OCI-LY7 (cell line): ENCODE data around the gene BZW2. TPM values are rescaled to one million over a fixed set of nuclear protein-coding genes. Genes with fewer than 3 reads are reported as not detected.

ENCODE experiments used
- BruUV-seq: library from RNA; stranded (reverse); fragments of 400-500 nt; replicated peaks from 2 replicates; lab custom pipeline; 2021; lab: Mats Ljungman, UMichigan
- CTCF ChIA-PET: fragments of 300-600 bp; sonication (Branson Sonifier 250); formaldehyde crosslinking; loops from one replicate; lab custom pipeline; 2022; ENCODE audit warnings: antibody characterized with exemption; ENCODE audit not compliant: unreplicated experiment; lab: Charles Lee
- POLR2A ChIA-PET: fragments of 300-600 bp; sonication (Branson Sonifier 250); formaldehyde crosslinking; loops from one replicate; lab custom pipeline; 2022; ENCODE audit warnings: antibody characterized with exemption; lab: Charles Lee
- DNase-seq: peaks from one replicate; pipeline ENCODE4 v3.0.0-alpha.2; 2015; ENCODE audit warnings: low spot score
- H2AFZ ChIP-seq: fragments of 200-600 bp; sonication (generic), shearing (Covaris generic); 2 replicates; pipeline ENCODE4 v1.6.1; 2014; ENCODE audit warnings: mild to moderate bottlenecking, antibody characterized with exemption, low read length, moderate library complexity
- H3K27ac ChIP-seq: fragments of 200-600 bp; sonication (generic); 2 replicates; pipeline ENCODE4 v1.5.1; 2014; ENCODE audit warnings: mixed run types, low read depth, mild to moderate bottlenecking, moderate library complexity, low read length, inconsistent platforms; ENCODE audit not compliant: poor library complexity, severe bottlenecking
- H3K36me3 ChIP-seq: fragments of 200-600 bp; sonication (generic); 2 replicates; pipeline ENCODE4 v1.6.1; 2014; ENCODE audit warnings: mild to moderate bottlenecking, antibody characterized with exemption, low read length, moderate library complexity, mixed read lengths; ENCODE audit not compliant: insufficient read depth
- H3K4me1 ChIP-seq: fragments of 200-600 bp; sonication (generic); 2 replicates; pipeline ENCODE4 v1.5.1; 2014; ENCODE audit warnings: mild to moderate bottlenecking, low read length; ENCODE audit not compliant: insufficient read depth, poor library complexity, severe bottlenecking
- H3K4me2 ChIP-seq: fragments of 200-600 bp; sonication (generic); 2 replicates; pipeline ENCODE4 v1.6.1; 2014; ENCODE audit warnings: mild to moderate bottlenecking, low read length
- H3K4me3 ChIP-seq: fragments of 200-600 bp; sonication (generic); 2 replicates; pipeline ENCODE4 v1.5.1; 2014; ENCODE audit warnings: mild to moderate bottlenecking, low read depth, low read length; ENCODE audit not compliant: poor library complexity, severe bottlenecking
- H3K79me2 ChIP-seq: fragments of 200-600 bp; sonication (generic); 2 replicates; pipeline ENCODE4 v1.6.1; 2016; ENCODE audit warnings: low read depth, mild to moderate bottlenecking, low read length, moderate library complexity, mixed read lengths; ENCODE audit not compliant: insufficient read depth
- H3K9me2 ChIP-seq: fragments of 200-600 bp; sonication (generic); 2 replicates; pipeline ENCODE4 v1.6.1; 2016; ENCODE audit warnings: mild to moderate bottlenecking, low read length, mixed read lengths; ENCODE audit not compliant: insufficient read depth
- H3K9me3 ChIP-seq: fragments of 200-600 bp; sonication (generic); 2 replicates; pipeline ENCODE4 v1.6.1; 2014; ENCODE audit warnings: mild to moderate bottlenecking, mixed run types, low read length, mixed read lengths
- H4K20me1 ChIP-seq: fragments of 200-600 bp; sonication (generic); 2 replicates; pipeline ENCODE4 v1.6.1; 2014; ENCODE audit warnings: mild to moderate bottlenecking, antibody characterized with exemption, low read length, moderate library complexity, mixed read lengths; ENCODE audit not compliant: insufficient read depth
- EZH2phosphoT487 ChIP-seq: fragments of 200-600 bp; sonication (generic); IDR thresholded peaks from 2 replicates; pipeline ENCODE4 v1.6.1; 2018; ENCODE audit warnings: low read depth, borderline replicate concordance, mild to moderate bottlenecking, mixed run types, antibody characterized with exemption, low read length, moderate library complexity, mixed read lengths
- intact Hi-C: fragments of 100-400 bp; cut with micrococcal nuclease; formaldehyde crosslinking; loops from one replicate; pipeline ENCODE4 v1.10.0; 2022; ENCODE audit not compliant: unreplicated experiment
- total RNA-seq, 2 experiments: library from RNA; depleted of rRNA in 1 of 2; stranded (reverse); fragments of >200 nt in 1 of 2; shearing (Covaris generic) in 1 of 2; gene quantifications; 2 replicates each; pipeline ENCODE4 v1.2.3, GENCODE V29; 2014 to 2022
- TF ChIP-seq, protein P1 (sequence below): fragments of 200-600 bp; sonication (generic); conservative IDR thresholded peaks from 2 replicates; pipeline ENCODE4 v1.5.1; 2014; ENCODE audit warnings: mild to moderate bottlenecking, antibody characterized with exemption, low read length, moderate library complexity, mixed read lengths

The BZW2 gene
- total RNA-seq, 2 experiments from 2014 or later, result 66.8 to 75.2 TPM

DNA sequence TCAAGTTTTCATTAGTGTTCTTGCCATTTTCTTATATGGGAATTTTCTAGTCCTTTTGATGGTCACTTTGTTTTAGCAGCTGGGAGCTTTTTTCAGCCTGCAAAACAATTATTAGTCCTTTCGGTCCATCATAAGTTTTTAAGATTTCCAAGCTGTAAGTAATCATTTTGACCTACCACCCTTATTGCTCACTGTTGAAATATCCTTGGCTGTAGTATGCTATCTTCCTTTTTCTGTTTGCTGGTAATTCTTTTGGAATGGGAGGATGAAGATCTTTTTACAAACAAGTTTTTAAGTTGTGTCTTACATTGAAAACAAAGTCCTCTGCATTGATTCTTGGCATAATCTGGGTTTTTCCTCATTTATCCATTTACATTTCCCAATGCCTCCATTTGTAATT is 24.0 kb downstream of the BZW2 start:
- DNase-seq, result no peak
- BruUV-seq, result no TSS peak
- Histone ChIP-seq H3K79me2 (peaks cover 30% of the 10 kb centered on the region; the same call in 1 of the 2 replicates), H2AFZ (no peak overlapping the region), H3K9me3 (no peaks in the 10 kb centered on the region), H3K4me2 (no peak overlapping the region), H3K27ac (no peak overlapping the region), H3K9me2 (no peaks in the 10 kb centered on the region), H3K36me3 (peaks cover 95% of the 10 kb centered on the region), H3K4me3 (no peak overlapping the region), H3K4me1 (no peaks in the 10 kb centered on the region), H4K20me1 (peaks cover 4% of the 10 kb centered on the region; the same call in 1 of the 2 replicates)
- intact Hi-C loops, result no loop called here
- ChIA-PET CTCF (no interaction called here), POLR2A (no interaction called here)
- no peak for TF ChIP-seq EZH2phosphoT487
- TF ChIP-seq, protein P1, sequence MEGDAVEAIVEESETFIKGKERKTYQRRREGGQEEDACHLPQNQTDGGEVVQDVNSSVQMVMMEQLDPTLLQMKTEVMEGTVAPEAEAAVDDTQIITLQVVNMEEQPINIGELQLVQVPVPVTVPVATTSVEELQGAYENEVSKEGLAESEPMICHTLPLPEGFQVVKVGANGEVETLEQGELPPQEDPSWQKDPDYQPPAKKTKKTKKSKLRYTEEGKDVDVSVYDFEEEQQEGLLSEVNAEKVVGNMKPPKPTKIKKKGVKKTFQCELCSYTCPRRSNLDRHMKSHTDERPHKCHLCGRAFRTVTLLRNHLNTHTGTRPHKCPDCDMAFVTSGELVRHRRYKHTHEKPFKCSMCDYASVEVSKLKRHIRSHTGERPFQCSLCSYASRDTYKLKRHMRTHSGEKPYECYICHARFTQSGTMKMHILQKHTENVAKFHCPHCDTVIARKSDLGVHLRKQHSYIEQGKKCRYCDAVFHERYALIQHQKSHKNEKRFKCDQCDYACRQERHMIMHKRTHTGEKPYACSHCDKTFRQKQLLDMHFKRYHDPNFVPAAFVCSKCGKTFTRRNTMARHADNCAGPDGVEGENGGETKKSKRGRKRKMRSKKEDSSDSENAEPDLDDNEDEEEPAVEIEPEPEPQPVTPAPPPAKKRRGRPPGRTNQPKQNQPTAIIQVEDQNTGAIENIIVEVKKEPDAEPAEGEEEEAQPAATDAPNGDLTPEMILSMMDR, result no peak

DNA sequence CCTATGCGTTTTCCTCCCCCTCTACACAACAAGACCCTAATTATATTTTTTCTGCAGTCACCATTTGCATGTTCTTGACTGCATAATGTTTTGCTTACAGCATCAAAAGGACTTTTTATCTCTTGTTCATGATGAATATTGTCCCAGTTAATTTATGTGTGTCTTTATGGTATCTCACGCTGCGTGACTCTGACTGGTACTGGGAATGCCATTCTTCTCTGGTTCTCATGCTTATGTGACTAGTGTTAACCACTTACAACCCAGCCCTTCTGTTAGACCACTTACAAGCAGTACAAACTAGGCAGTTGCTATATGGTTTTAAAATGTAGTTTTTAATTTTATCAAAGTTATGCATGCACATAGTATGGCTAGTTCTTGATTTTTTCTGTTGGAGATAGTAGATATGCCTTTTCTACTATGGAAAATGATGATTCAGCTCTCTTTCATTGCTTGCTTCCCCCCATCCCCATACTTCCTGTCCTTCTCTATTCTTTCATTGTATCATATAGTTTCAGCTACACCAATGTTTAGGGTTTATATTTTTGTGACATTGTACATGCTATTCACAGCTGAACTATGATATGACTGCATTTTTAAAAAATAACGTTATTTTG is 24.9 kb downstream of the BZW2 start:
- H3K4me1 ChIP-seq, result no peaks in the 10 kb centered on the region

GRCh38 chr7:16671811-16672210 is 25.8 kb downstream of the BZW2 start:
- no peak for DNase-seq
- Histone ChIP-seq H2AFZ (no peak overlapping the region), H3K9me3 (no peaks in the 10 kb centered on the region), H3K79me2 (peaks cover 30% of the 10 kb centered on the region; the same call in 1 of the 2 replicates), H3K27ac (no peak overlapping the region), H3K4me3 (no peak overlapping the region), H3K9me2 (no peaks in the 10 kb centered on the region), H3K4me1 (no peaks in the 10 kb centered on the region), H3K36me3 (peaks cover 98% of the 10 kb centered on the region), H3K4me2 (no peak overlapping the region), H4K20me1 (no peaks in the 10 kb centered on the region)
- intact Hi-C loops, result no loop called here
- CTCF ChIA-PET, result no interaction called here
- no peak for TF ChIP-seq EZH2phosphoT487
- TF ChIP-seq, protein P1, result no peak
- BruUV-seq, result no TSS peak
- POLR2A ChIA-PET, result no interaction called here

More for the DNA sequence above, 24.9 kb downstream of the BZW2 start:
- H3K9me2 ChIP-seq, result no peaks in the 10 kb centered on the region
- BruUV-seq, result no TSS peak
- no peak overlapping the region for H2AFZ ChIP-seq
- intact Hi-C loops, result no loop called here
- no peak overlapping the region for H3K4me2 ChIP-seq
- H3K79me2 ChIP-seq, result peaks cover 30% of the 10 kb centered on the region; the same call in 1 of the 2 replicates
- no peak for TF ChIP-seq EZH2phosphoT487
- TF ChIP-seq, protein P1, result no peak
- H3K27ac ChIP-seq, result no peak overlapping the region
- DNase-seq, result no peak
- no peaks in the 10 kb centered on the region for H4K20me1 ChIP-seq
- ChIA-PET CTCF (no interaction called here), POLR2A (interaction anchor here (0.7 kb wide), 1 partner anchor 236 kb away, joined by 3 read pairs; no protein-coding TSS in a partner anchor)
- H3K4me3 ChIP-seq, result no peak overlapping the region
- no peaks in the 10 kb centered on the region for H3K9me3 ChIP-seq
- peaks cover 95% of the 10 kb centered on the region for H3K36me3 ChIP-seq
